LNCAP (cell line): ENCODE measurements around the gene PSMG4.

Source experiments
- CTCF ChIP-seq: fragments of 450-650 bp; IDR thresholded peaks from 2 replicates; pipeline ENCODE4 v1.5.1; 2017; ENCODE audit warnings: mild to moderate bottlenecking

Gene PSMG4

GRCh38 chr6:3260772-3261517, 2.2 kb downstream of the PSMG4 start:
- TF ChIP-seq CTCF = no peak

- TF ChIP-seq CTCF = no peak
Observed at GRCh38 chr6:3261518-3261820, 2.7 kb downstream of the PSMG4 start.

- TF ChIP-seq CTCF = no peak
Observed at GRCh38 chr6:3261921-3262320, 3.2 kb downstream of the PSMG4 start.

- no peak for TF ChIP-seq CTCF
Observed at GRCh38 chr6:3263096-3263495, 4.3 kb downstream of the PSMG4 start.

- no peak for TF ChIP-seq CTCF
Observed at GRCh38 chr6:3264356-3264755, 5.6 kb downstream of the PSMG4 start.

- no peak for TF ChIP-seq CTCF
Observed at GRCh38 chr6:3265671-3266070, 6.9 kb downstream of the PSMG4 start.

- no peak for TF ChIP-seq CTCF
Observed at GRCh38 chr6:3266170-3266569, 7.4 kb downstream of the PSMG4 start.

GRCh38 chr6:3267162-3267561, 8.4 kb downstream of the PSMG4 start:
- no peak for TF ChIP-seq CTCF
